ENCODE results near the gene AJM1.

Gene AJM1

GRCh38 chr9:136857166-136857565, 14.9 kb downstream of the AJM1 start:
- DNase-seq (ENCODE audit: low read depth): no peak
- H3K4me3 ChIP-seq (ENCODE audit: low read depth, low read length): no peak overlapping the region
- TF ChIP-seq, protein P1, sequence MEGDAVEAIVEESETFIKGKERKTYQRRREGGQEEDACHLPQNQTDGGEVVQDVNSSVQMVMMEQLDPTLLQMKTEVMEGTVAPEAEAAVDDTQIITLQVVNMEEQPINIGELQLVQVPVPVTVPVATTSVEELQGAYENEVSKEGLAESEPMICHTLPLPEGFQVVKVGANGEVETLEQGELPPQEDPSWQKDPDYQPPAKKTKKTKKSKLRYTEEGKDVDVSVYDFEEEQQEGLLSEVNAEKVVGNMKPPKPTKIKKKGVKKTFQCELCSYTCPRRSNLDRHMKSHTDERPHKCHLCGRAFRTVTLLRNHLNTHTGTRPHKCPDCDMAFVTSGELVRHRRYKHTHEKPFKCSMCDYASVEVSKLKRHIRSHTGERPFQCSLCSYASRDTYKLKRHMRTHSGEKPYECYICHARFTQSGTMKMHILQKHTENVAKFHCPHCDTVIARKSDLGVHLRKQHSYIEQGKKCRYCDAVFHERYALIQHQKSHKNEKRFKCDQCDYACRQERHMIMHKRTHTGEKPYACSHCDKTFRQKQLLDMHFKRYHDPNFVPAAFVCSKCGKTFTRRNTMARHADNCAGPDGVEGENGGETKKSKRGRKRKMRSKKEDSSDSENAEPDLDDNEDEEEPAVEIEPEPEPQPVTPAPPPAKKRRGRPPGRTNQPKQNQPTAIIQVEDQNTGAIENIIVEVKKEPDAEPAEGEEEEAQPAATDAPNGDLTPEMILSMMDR (IDR thresholded peaks at IDR 0.05; ENCODE audit: insufficient read depth, low read depth, low read length, missing control alignments): no peak

DNA sequence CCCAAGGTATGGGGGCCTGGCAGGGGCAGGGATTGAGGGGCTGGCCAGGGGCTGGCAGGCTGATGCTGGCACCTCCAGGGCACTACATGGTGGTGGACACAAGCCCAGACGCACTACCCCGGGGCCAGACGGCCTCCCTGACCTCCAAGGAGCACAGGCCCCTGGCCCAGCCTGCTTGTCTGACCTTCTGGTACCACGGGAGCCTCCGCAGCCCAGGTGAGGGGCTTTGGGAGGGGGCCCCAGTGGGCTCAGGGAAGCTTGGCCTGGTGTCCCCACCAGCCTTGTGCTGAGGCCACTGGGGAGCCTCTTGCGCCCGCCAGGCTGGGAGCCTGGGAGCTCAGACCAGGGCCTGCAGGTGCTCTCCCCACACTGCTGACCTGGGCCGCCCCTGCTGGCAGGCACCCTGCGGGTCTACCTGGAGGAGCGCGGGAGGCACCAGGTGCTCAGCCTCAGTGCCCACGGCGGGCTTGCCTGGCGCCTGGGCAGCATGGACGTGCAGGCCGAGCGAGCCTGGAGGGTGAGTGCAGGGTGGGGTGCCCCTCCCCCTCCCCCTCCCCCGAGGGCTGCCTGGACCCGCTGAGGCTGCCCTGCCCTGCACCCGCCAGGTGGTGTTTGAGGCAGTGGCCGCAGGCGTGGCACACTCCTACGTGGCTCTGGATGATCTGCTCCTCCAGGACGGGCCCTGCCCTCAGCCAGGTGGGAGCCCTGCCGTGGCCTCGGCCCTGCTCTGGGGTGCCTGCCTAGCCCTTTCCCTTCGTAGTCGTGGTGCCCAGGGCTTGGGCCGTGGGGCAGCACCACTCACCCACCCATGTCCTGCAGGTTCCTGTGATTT, 15.5 kb downstream of the AJM1 start:
- DNase-seq (ENCODE audit: low read depth): no peak
- TF ChIP-seq, protein P1 (IDR thresholded peaks at IDR 0.05; ENCODE audit: insufficient read depth, low read depth, low read length, missing control alignments): no peak
- H3K4me3 ChIP-seq (ENCODE audit: low read depth, low read length): no peak overlapping the region

DNA sequence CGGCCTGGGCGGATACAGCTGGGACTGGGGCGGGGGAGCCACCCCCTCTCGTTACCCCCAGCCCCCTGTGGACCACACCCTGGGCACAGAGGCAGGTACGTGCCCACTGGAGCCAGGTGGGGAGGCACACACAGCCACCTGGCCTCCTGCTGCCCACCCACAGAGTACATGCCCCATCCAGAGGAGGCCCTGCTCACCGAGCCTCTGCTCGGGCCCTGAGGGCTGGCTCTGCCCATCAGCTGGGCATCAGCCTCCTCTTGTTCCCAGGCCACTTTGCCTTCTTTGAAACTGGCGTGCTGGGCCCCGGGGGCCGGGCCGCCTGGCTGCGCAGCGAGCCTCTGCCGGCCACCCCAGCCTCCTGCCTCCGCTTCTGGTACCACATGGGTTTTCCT, 16.2 kb downstream of the AJM1 start:
- no peak for DNase-seq (ENCODE audit: low read depth)
- TF ChIP-seq, protein P1 (IDR thresholded peaks at IDR 0.05; ENCODE audit: insufficient read depth, low read depth, low read length, missing control alignments): no peak
- H3K4me3 ChIP-seq (ENCODE audit: low read depth, low read length): no peak overlapping the region

GRCh38 chr9:136858844-136859757, 16.8 kb downstream of the AJM1 start:
- TF ChIP-seq, protein P1 (IDR thresholded peaks at IDR 0.05; ENCODE audit: insufficient read depth, low read depth, low read length, missing control alignments): no peak
- no peak for DNase-seq (ENCODE audit: low read depth)
- no peak overlapping the region for H3K4me3 ChIP-seq (ENCODE audit: low read depth, low read length)

DNA sequence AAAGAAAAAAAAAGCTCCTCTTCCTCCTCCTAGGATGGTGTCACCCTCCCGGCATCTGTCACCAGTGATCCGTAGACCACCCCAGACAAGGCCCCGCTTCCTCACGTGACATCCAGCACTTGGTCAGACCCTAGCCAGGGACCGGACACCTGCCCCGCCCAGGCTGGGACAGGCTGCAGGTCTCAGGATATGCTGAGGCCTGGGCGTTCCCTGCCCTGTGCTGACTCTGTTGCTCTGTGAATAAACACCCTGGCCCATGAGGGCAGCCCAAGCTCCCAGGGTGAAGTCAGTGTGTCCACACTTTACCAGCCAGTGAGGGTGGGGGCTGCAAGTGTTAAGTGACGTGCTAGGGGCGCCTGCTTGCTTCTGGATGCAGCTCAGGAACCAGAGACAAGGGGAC, 18.3 kb downstream of the AJM1 start:
- no peak overlapping the region for H3K4me3 ChIP-seq (ENCODE audit: low read depth, low read length)
- DNase-seq (ENCODE audit: low read depth): no peak
- TF ChIP-seq, protein P1 (IDR thresholded peaks at IDR 0.05; ENCODE audit: insufficient read depth, low read depth, low read length, missing control alignments): no peak

DNA sequence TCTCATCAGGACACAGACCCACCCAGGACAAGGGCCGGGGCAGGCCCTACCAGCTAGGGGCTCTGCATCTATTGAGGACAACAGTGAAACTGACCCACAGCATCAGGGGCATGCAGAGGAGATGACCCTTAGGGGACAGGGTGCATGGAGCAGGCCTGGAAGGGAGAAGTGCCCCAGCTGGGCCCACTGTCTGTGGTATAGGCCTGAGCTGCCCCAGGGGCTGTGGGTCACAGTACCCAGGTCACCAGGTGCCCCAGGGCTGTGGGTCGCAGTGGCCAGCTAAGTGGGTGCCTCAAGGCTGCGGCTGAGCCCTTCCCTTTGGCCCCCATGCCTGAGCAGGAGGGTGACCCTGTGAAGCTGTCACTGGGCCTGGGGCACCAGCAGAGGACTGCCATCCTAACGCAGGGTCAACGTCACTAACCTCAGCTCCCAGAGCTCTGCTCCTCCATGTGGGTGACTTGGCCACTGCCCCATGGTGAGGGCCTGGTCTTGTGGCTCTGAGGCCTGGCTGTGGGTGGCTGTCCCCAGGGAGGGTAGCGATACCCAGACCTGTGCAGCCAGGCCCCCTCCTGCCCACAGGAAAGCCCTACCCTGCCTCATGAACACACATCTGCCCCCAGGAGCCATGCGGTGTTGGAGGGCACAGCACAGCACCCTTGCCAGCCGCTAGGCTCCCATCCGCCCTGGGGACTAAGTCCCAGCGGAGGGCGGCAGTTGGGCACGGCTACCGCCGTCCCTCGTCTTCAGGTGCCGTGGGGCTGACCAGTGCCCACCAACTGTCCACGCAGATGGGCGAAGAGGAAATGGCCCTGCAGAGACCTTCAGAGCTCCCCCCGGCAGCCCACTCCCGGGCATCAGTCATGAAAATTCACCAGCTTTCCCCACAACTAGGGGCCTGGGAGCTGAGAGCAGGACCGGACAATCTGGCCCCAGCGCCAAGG, 18.9 kb downstream of the AJM1 start:
- no peak for DNase-seq (ENCODE audit: low read depth)
- TF ChIP-seq, protein P1 (IDR thresholded peaks at IDR 0.05; ENCODE audit: insufficient read depth, low read depth, low read length, missing control alignments): no peak
- H3K4me3 ChIP-seq (ENCODE audit: low read depth, low read length): no peak overlapping the region

All from GM12865 (cell line).